Measurements from ENCODE around the gene C1QTNF3.

Gene C1QTNF3

GRCh38 chr5:33995865-33996264 is 47.1 kb downstream of the C1QTNF3 start:
- H3K27me3 ChIP-seq (replicated peaks; ENCODE audit: control insufficient read depth, insufficient read depth, low read length), result no peaks in the 10 kb centered on the region
- H3K4me3 ChIP-seq (replicated peaks; ENCODE audit: low read depth, low read length), result no peak overlapping the region
- no peak for DNase-seq (ENCODE audit: extremely low read depth, insufficient read length)
- peaks cover 2% of the 10 kb centered on the region; the same call in 1 of the 2 replicates for H3K36me3 ChIP-seq (ENCODE audit: control insufficient read depth, insufficient read depth, low read length)
- no peak for TF ChIP-seq CTCF (IDR thresholded peaks at IDR 0.05; ENCODE audit: insufficient read depth, low read length, poor library complexity, severe bottlenecking)

DNA sequence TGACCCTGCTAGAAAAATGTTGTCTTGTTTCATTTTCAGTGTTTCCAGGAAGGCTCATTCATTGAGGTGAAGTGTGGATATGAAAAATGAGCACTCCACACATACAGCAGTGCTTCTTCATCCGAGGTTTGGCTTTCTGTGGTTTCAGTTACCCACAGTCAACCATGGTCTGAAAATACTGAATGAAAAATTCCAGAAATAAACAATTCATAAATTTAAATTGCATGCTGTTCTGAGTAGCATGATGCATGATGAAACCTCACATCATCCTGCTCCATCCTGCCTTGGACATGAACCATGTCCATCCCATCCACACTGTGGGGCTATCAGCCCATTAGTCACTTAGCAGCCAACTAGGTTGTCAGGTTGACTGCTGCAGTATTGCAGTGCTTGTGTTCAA is 48.2 kb downstream of the C1QTNF3 start:
- Histone ChIP-seq H3K36me3 (ENCODE audit: control insufficient read depth, insufficient read depth, low read length) (peaks cover 2% of the 10 kb centered on the region; the same call in 1 of the 2 replicates), H3K4me3 (replicated peaks; ENCODE audit: low read depth, low read length) (no peak overlapping the region), H3K27me3 (replicated peaks; ENCODE audit: control insufficient read depth, insufficient read depth, low read length) (no peaks in the 10 kb centered on the region)
- DNase-seq (ENCODE audit: extremely low read depth, insufficient read length), result no peak
- TF ChIP-seq CTCF (IDR thresholded peaks at IDR 0.05; ENCODE audit: insufficient read depth, low read length, poor library complexity, severe bottlenecking), result no peak

DNA sequence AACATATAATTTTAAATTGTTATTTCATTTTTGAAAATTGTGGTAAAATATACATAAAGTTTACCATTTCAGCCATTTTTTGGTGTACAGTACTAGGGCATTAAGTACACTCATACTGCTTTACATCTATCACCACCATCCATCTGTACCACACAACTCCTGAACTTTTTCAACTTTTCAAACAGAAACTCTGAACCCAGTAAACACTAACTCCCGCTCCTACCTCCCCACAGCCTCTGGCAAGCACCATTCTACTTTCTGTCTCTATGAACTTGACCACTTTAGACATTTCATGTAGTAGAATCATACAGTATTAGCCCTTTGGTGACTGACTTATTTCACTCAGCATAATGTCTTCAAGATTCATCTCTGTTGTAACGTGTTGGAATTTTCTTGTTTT is 50.1 kb downstream of the C1QTNF3 start:
- Histone ChIP-seq H3K27me3 (replicated peaks; ENCODE audit: control insufficient read depth, insufficient read depth, low read length) (no peaks in the 10 kb centered on the region), H3K36me3 (ENCODE audit: control insufficient read depth, insufficient read depth, low read length) (peaks cover 2% of the 10 kb centered on the region), H3K4me3 (replicated peaks; ENCODE audit: low read depth, low read length) (no peak overlapping the region)
- no peak for TF ChIP-seq CTCF (IDR thresholded peaks at IDR 0.05; ENCODE audit: insufficient read depth, low read length, poor library complexity, severe bottlenecking)
- no peak for DNase-seq (ENCODE audit: extremely low read depth, insufficient read length)

DNA sequence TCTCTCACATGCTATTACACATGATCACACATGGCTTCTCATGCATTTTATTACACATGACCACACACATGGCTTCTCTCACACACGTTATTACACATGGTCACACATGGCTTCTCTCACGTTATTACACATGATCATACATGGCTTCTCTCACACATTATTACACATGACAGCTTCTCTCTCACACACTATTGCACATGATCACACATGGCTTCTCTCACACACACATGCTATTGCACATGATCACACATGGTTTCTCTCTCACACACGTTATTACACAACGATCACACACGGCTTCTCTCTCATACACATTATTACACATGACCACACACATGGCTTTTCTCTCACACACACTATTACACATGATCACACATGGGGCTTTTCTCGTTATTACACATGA is 57.6 kb downstream of the C1QTNF3 start:
- H3K36me3 ChIP-seq (ENCODE audit: control insufficient read depth, insufficient read depth, low read length), result no peaks in the 10 kb centered on the region; the same call in 1 of the 2 replicates
- no peak for TF ChIP-seq CTCF (IDR thresholded peaks at IDR 0.05; ENCODE audit: insufficient read depth, low read length, poor library complexity, severe bottlenecking)
- H3K4me3 ChIP-seq (replicated peaks; ENCODE audit: low read depth, low read length), result no peak overlapping the region
- DNase-seq (ENCODE audit: extremely low read depth, insufficient read length), result no peak
- H3K27me3 ChIP-seq (replicated peaks; ENCODE audit: control insufficient read depth, insufficient read depth, low read length), result no peaks in the 10 kb centered on the region

DNA sequence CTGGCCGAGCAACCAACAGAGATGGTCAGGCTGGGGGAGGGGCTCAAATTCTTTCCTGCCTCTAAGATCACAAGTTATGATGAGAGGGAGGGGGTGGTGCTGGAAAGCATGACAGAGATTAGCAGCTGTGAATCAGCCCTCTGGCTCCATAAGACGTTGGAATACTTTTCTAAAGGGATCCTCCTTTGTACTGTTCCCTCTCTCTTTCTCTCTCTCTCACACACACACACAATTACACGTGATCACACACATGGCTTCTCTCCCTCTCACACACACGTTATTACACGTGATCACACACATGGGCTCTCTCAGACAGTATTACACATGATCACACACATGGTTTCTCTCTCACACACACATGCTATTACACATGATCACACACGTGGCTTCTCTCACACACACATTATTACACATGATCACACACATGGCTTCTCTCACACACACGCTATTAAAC is 58.3 kb downstream of the C1QTNF3 start, which contains the start of gene SLC45A2:
TSS of gene SLC45A2 (minus strand) at position 23 of the 454 bp plus-strand sequence. CDS start 110 bp downstream, outside the sequence.
- TF ChIP-seq CTCF (IDR thresholded peaks at IDR 0.05; ENCODE audit: insufficient read depth, low read length, poor library complexity, severe bottlenecking), result no peak
- H3K27me3 ChIP-seq (replicated peaks; ENCODE audit: control insufficient read depth, insufficient read depth, low read length), result no peaks in the 10 kb centered on the region
- DNase-seq (ENCODE audit: extremely low read depth, insufficient read length), result no peak
- no peaks in the 10 kb centered on the region; the same call in 1 of the 2 replicates for H3K36me3 ChIP-seq (ENCODE audit: control insufficient read depth, insufficient read depth, low read length)
- H3K4me3 ChIP-seq (replicated peaks; ENCODE audit: low read depth, low read length), result no peak within 1 kb of the TSS

GRCh38 chr5:33984178-33984577 is 58.8 kb downstream of the C1QTNF3 start:
- no peaks in the 10 kb centered on the region for H3K27me3 ChIP-seq (replicated peaks; ENCODE audit: control insufficient read depth, insufficient read depth, low read length)
- TF ChIP-seq CTCF (IDR thresholded peaks at IDR 0.05; ENCODE audit: insufficient read depth, low read length, poor library complexity, severe bottlenecking), result no peak
- no peak overlapping the region for H3K4me3 ChIP-seq (replicated peaks; ENCODE audit: low read depth, low read length)
- DNase-seq (ENCODE audit: extremely low read depth, insufficient read length), result no peak
- no peaks in the 10 kb centered on the region; the same call in 1 of the 2 replicates for H3K36me3 ChIP-seq (ENCODE audit: control insufficient read depth, insufficient read depth, low read length)

Measured in GM06990 (cell line).